NB4 (cell line): Measurements from ENCODE around the gene SORL1-AS1.

Experiments used
- MYC ChIP-seq: IDR thresholded peaks from 2 replicates; pipeline ENCODE4 v1.6.1; 2011; ENCODE audit warnings: low read depth, low read length
- POLR2A ChIP-seq: IDR thresholded peaks from 2 replicates; pipeline ENCODE4 v1.6.1; 2011; ENCODE audit warnings: mild to moderate bottlenecking; ENCODE audit not compliant: insufficient read length; ENCODE audit errors: extremely low read depth
- TF ChIP-seq, protein P1 (sequence below): IDR thresholded peaks from one replicate; pipeline ENCODE4 v1.5.1; 2012; ENCODE audit warnings: low read depth, low read length
- TF ChIP-seq, protein P2 (sequence below): IDR thresholded peaks from 2 replicates; pipeline ENCODE4 v1.6.1; 2011; ENCODE audit warnings: low read depth, low read length

DNA sequence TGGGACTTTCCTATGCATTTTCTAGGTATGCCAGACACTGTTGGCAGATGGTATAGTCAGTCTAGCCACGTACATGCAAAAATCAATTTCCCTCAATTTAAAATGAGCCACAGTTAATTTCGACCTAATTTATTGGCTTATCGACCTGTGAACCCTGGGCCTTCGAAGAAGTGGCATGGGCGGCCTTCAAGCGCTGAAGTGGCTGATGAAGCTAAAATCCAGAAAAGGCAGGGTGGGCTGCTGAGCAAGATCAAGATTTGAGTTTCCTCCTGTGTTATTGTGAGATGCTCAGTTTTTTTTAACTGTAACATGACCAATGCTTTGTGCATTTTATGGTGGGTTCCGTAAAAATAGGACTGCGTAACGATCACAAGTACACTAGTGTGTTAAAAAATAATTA, 5.8 kb upstream of the SORL1-AS1 start:
- TF ChIP-seq, protein P1, sequence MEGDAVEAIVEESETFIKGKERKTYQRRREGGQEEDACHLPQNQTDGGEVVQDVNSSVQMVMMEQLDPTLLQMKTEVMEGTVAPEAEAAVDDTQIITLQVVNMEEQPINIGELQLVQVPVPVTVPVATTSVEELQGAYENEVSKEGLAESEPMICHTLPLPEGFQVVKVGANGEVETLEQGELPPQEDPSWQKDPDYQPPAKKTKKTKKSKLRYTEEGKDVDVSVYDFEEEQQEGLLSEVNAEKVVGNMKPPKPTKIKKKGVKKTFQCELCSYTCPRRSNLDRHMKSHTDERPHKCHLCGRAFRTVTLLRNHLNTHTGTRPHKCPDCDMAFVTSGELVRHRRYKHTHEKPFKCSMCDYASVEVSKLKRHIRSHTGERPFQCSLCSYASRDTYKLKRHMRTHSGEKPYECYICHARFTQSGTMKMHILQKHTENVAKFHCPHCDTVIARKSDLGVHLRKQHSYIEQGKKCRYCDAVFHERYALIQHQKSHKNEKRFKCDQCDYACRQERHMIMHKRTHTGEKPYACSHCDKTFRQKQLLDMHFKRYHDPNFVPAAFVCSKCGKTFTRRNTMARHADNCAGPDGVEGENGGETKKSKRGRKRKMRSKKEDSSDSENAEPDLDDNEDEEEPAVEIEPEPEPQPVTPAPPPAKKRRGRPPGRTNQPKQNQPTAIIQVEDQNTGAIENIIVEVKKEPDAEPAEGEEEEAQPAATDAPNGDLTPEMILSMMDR, result no peak
- TF ChIP-seq POLR2A (no peak), MYC (no peak)
- TF ChIP-seq, protein P2, sequence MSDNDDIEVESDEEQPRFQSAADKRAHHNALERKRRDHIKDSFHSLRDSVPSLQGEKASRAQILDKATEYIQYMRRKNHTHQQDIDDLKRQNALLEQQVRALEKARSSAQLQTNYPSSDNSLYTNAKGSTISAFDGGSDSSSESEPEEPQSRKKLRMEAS, result no peak
